BE2C (cell line): ENCODE measurements around the gene KCTD1.

Experiments
- DNase-seq: peaks from one replicate; pipeline ENCODE4 v3.0.0-alpha.2; 2020
- H3K27me3 ChIP-seq: fragments of 250-450 bp; sonication (Bioruptor Pico); 2 replicates; pipeline ENCODE4 v1.5.1; 2020; ENCODE audit warnings: mild to moderate bottlenecking
- H3K36me3 ChIP-seq: fragments of 250-450 bp; sonication (Bioruptor Pico); 2 replicates; pipeline ENCODE4 v1.5.1; 2020; ENCODE audit warnings: mild to moderate bottlenecking
- H3K4me1 ChIP-seq: fragments of 250-450 bp; sonication (Bioruptor Pico); 2 replicates; pipeline ENCODE4 v1.5.1; 2020
- H3K4me3 ChIP-seq: 2 replicates; pipeline ENCODE4 v1.5.1; 2011; ENCODE audit warnings: low read depth, low read length
- H3K9me3 ChIP-seq: fragments of 250-450 bp; sonication (Bioruptor Pico); 2 replicates; pipeline ENCODE4 v1.5.1; 2020
- TF ChIP-seq, protein P1 (sequence below): IDR thresholded peaks from 2 replicates; pipeline ENCODE4 v1.5.1; 2012; ENCODE audit warnings: mild to moderate bottlenecking, low read depth, low read length

Gene KCTD1

DNA sequence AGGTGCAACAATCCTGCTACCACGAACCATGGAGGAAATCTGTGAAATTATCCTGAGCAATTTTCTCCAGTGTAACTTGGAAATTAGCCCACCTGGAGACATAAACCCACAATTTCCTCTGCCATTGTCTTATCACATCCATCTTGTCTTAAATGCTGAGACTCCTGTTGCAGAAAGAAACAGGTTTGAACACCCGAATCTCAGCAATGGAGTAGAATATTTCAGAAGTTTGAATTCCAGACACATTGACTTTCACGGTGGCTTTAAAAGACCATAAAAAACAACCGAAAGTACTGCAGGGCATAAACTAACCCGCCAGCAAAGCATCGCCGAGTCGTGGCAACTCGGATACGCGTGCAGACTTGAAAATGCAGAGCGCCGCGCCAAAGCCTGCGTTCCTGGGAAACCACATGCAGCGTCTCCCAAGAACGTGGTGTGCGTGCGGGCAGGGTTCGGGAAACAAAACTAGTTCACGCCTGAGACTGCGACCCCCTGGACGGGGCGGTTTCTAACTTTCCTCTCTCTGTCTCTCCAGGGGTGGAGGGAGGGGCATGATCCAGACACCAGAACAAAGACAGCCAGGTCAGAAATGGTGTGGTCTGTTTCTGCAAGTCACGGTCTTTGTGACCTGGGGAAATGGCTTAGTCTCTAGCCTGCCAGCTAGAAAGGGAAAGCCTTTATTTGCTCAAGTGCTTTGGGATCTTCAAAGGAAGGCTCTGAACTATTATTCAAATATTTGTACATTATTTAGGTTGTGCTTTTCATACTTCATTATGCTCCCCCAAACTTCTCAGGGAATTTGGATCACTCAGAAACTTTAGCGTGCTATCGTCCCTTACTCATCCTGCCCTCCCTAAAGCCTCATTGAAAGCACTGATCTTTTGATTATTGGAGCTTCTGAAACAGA lies 26.9 kb upstream of the KCTD1 start:
- Histone ChIP-seq H3K4me1 (no peaks in the 10 kb centered on the region), H3K27me3 (no peaks in the 10 kb centered on the region), H3K9me3 (no peaks in the 10 kb centered on the region), H3K36me3 (no peaks in the 10 kb centered on the region), H3K4me3 (peak overlapping the region; percentile 70)
- DNase-seq: peak; percentile 43
- TF ChIP-seq, protein P1, sequence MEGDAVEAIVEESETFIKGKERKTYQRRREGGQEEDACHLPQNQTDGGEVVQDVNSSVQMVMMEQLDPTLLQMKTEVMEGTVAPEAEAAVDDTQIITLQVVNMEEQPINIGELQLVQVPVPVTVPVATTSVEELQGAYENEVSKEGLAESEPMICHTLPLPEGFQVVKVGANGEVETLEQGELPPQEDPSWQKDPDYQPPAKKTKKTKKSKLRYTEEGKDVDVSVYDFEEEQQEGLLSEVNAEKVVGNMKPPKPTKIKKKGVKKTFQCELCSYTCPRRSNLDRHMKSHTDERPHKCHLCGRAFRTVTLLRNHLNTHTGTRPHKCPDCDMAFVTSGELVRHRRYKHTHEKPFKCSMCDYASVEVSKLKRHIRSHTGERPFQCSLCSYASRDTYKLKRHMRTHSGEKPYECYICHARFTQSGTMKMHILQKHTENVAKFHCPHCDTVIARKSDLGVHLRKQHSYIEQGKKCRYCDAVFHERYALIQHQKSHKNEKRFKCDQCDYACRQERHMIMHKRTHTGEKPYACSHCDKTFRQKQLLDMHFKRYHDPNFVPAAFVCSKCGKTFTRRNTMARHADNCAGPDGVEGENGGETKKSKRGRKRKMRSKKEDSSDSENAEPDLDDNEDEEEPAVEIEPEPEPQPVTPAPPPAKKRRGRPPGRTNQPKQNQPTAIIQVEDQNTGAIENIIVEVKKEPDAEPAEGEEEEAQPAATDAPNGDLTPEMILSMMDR: no peak

DNA sequence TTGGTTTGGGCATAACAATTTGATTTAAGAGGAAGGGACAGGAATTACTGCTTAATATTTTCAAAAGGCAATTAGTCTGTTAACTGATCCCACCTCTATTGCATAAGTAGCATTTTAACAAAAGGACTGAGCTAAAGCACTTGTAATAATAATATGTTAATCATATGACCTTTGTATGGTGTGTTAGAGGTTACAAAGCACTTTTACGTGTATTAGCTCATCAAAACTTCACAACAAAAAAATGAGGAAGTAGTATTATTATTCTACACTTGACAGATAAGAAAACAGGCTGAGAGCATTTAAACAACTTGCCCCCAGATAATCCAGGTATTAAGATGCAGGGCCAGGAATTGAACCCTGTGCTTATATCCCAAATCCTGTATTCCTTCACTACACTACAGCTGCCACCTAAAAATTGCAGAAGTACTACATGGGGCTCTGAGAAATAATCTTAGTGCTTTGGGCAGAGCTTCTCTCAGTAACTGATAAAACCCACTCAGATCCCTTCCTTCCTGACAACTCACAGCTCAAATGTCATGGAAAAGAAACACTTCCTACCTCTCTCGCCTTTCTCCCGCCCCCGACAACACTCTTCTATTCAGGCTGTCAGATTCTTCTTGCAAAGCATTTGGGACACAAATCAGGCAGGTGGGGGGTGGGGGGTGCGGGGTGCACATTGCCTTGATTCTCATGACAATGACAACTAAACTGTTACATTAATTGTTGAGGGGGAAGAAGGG lies 20.7 kb upstream of the KCTD1 start:
- H3K27me3 ChIP-seq: no peaks in the 10 kb centered on the region
- no peak overlapping the region for H3K4me3 ChIP-seq
- no peaks in the 10 kb centered on the region for H3K4me1 ChIP-seq
- no peaks in the 10 kb centered on the region for H3K9me3 ChIP-seq
- DNase-seq: no peak
- TF ChIP-seq, protein P1: no peak
- H3K36me3 ChIP-seq: no peaks in the 10 kb centered on the region

DNA sequence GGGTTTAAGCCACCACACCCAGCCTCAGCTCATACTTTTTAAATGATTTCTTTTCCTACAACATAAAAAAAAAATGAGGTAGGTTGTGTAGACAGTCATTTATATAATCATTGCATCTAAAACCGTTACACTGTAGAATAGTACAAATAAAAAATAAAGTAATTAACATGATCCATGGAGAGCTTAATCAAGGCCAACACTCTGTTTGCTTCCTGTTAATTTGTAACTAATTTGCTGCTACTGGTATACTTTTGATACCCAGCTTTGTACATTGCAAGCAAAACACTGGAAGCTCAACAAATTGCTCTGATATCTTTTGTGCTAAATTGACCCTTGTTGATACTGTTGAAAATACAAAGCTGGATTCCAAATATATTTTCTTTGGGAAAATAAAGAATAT lies 20.2 kb upstream of the KCTD1 start:
- Histone ChIP-seq H3K4me3 (no peak overlapping the region), H3K4me1 (no peaks in the 10 kb centered on the region), H3K27me3 (no peaks in the 10 kb centered on the region), H3K36me3 (no peaks in the 10 kb centered on the region), H3K9me3 (no peaks in the 10 kb centered on the region)
- no peak for DNase-seq
- TF ChIP-seq, protein P1: no peak

DNA sequence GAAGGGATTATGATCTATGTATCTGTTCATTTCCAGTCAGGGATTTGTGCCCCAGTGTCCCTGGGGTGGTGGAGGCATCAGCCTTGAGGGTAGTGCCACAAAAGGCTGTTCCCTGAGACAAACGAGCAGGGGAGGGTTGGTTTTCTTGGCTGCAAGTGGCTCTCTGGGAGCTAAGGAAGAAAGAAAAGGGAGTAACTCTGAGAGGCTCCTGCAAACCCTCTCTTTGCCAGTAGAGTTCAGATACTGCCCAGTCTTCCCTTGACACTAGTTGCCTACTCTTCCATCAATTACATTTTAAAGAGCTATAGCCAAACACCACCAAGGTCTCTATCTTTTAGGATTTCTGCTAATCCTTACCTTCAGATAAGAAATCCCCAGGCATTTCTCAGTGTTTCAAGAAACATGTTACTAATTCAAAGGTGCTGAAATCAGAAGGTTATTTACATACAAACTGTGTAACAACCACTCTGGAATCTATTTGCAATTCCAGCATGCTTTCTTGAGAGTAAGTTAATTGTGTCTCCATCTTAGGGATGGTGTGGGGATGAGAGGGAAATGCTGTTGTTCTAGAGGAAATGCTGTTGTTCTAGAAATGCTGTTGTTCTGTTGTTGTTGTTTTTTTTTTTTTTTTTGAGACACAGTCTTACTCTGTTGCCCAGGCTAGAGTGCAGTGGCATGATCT lies 18.7 kb upstream of the KCTD1 start:
- TF ChIP-seq, protein P1: no peak
- H3K4me1 ChIP-seq: no peaks in the 10 kb centered on the region
- H3K9me3 ChIP-seq: no peaks in the 10 kb centered on the region
- no peaks in the 10 kb centered on the region for H3K27me3 ChIP-seq
- no peaks in the 10 kb centered on the region for H3K36me3 ChIP-seq
- no peak for DNase-seq
- H3K4me3 ChIP-seq: no peak overlapping the region

DNA sequence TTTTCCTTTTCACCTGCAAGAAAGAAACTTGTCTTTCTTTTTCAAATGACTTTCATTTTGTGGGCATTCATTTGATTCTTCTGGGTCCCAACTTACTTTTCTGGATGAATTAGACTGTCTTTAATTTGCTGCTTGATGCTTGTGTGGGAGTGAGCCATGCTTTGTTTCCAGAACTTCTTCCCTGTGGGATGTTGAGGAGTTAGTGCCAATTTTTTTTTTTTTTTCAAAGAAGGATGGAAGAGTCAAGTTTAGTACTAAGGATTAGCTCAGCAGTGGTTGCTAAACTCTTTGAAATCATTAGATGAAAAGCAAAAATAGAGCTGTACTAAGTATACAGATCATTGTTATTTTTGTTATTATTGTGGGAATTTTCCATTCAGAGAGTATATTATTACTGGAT lies 17.2 kb upstream of the KCTD1 start:
- TF ChIP-seq, protein P1: no peak
- no peak overlapping the region for H3K4me3 ChIP-seq

More for the DNA sequence above, 17.2 kb upstream of the KCTD1 start:
- Histone ChIP-seq H3K27me3 (no peaks in the 10 kb centered on the region), H3K36me3 (no peaks in the 10 kb centered on the region), H3K4me1 (no peaks in the 10 kb centered on the region), H3K9me3 (no peaks in the 10 kb centered on the region)
- no peak for DNase-seq
